HepG2 (cell line): ENCODE results near the gene ZNF628. TPM values are rescaled to one million over a fixed set of nuclear protein-coding genes. Genes with fewer than 3 reads are reported as not detected.

ENCODE experiments used
- ATAC-seq: fragments of 200-7000 bp; cut with Tn5 transposase; 3 replicates; pipeline ENCODE4 v1.9.1; 2020; ENCODE audit warnings: mild to moderate bottlenecking, moderate library complexity
- BruUV-seq: library from RNA; stranded (reverse); fragments of 400-500 nt; replicated peaks from 2 replicates; lab custom pipeline; 2021; lab: Mats Ljungman, UMichigan
- CTCF ChIA-PET: fragments of 300-600 bp; formaldehyde crosslinking; extraction: SDS; loops from one replicate; lab custom pipeline; 2021; ENCODE audit warnings: low total read pairs, inconsistent platforms, low intra/inter-chr PET ratio; lab: Yijun Ruan, JAX
- POLR2A ChIA-PET: fragments of 350-600 bp; sonication (Branson Sonifier 250); formaldehyde crosslinking; loops from one replicate; lab custom pipeline; 2020; ENCODE audit warnings: antibody characterized with exemption, inconsistent platforms; lab: Yijun Ruan, JAX
- DNase-seq: peaks from one replicate; pipeline ENCODE4 v3.0.0-alpha.2; 2015; ENCODE audit warnings: low spot score
- FAIRE-seq: peaks from 3 replicates; lab custom pipeline; 2011; peaks lifted over from hg19 to GRCh38; lab: Jason Lieb, UNC
- H2AFZ ChIP-seq: one replicate; pipeline ENCODE4 v1.6.1; 2011; ENCODE audit warnings: low read length, inconsistent platforms
- H3K27ac ChIP-seq: fragments of 300-600 bp; 3 replicates; pipeline ENCODE4 v1.8.0; 2011; ENCODE audit warnings: mixed run types, mild to moderate bottlenecking, mixed read lengths, low read length, inconsistent platforms; ENCODE audit not compliant: insufficient read depth; ENCODE audit errors: extremely low read length
- H3K27me3 ChIP-seq, 2 experiments: fragments of 200-600 bp in 1 of 2; 2 replicates in 1 of 2; 3 replicates in 1 of 2; pipeline versions ENCODE4 v1.6.0 to v1.8.0; 2011; ENCODE audit warnings: low read length in 2 of 2, mild to moderate bottlenecking in 2 of 2, moderate library complexity in 2 of 2, inconsistent platforms in 1 of 2; ENCODE audit not compliant: insufficient read depth in 2 of 2, control insufficient read depth in 1 of 2
- H3K36me3 ChIP-seq, 2 experiments: fragments of 200-600 bp in 1 of 2; replicated peaks in 1 of 2; 2 replicates in 1 of 2; 3 replicates in 1 of 2; pipeline versions ENCODE4 v1.5.1 to v1.8.0; 2011; ENCODE audit warnings: low read length in 2 of 2, inconsistent platforms in 1 of 2; ENCODE audit not compliant: insufficient read depth in 2 of 2, control insufficient read depth in 1 of 2
- H3K4me1 ChIP-seq: 2 replicates; pipeline ENCODE4 v1.5.1; 2012; ENCODE audit warnings: low read length, inconsistent platforms; ENCODE audit not compliant: insufficient read depth
- H3K4me2 ChIP-seq: 2 replicates; pipeline ENCODE4 v1.6.0; 2011; ENCODE audit warnings: low read depth, low read length, inconsistent platforms
- H3K4me3 ChIP-seq, 3 experiments: fragments of 200-600 bp in 1 of 3; sonication (generic), shearing (Covaris generic) in 1 of 3; replicated peaks in 1 of 3; 2 replicates each; pipeline ENCODE4 v1.5.1; 2011 to 2016; ENCODE audit warnings: low read length in 3 of 3, inconsistent platforms in 2 of 3, low read depth in 2 of 3, mild to moderate bottlenecking in 2 of 3, control low read depth in 1 of 3, mixed read lengths in 1 of 3; ENCODE audit not compliant: insufficient read depth in 1 of 3
- H3K79me2 ChIP-seq: one replicate; pipeline ENCODE4 v1.6.1; 2011; ENCODE audit warnings: low read length, inconsistent platforms; ENCODE audit not compliant: insufficient read depth
- H3K9ac ChIP-seq: 2 replicates; pipeline ENCODE4 v1.6.0; 2011; ENCODE audit warnings: mild to moderate bottlenecking, low read depth, low read length, inconsistent platforms; ENCODE audit not compliant: insufficient read depth
- H3K9me3 ChIP-seq: 2 replicates; pipeline ENCODE4 v1.5.1; 2012; ENCODE audit warnings: mild to moderate bottlenecking, low read length
- H4K20me1 ChIP-seq: 2 replicates; pipeline ENCODE4 v1.6.0; 2011; ENCODE audit warnings: inconsistent platforms, mild to moderate bottlenecking, low read length, moderate library complexity; ENCODE audit not compliant: insufficient read depth
- EZH2 ChIP-seq: conservative IDR thresholded peaks from 2 replicates; pipeline ENCODE4 v1.6.1; 2012; ENCODE audit warnings: mild to moderate bottlenecking, low read depth, low read length, moderate library complexity
- FOSL1 ChIP-seq: sonication (generic); formaldehyde crosslinking; IDR thresholded peaks from 2 replicates; pipeline ENCODE4 v1.9.0; 2021; ENCODE audit warnings: missing genetic modification reagents, borderline replicate concordance
- FOXA1 ChIP-seq, 2 experiments: fragments of 450-650 bp in 1 of 2; sonication (generic) in 1 of 2; formaldehyde crosslinking in 1 of 2; IDR thresholded peaks; 2 replicates each; pipeline versions ENCODE4 v1.4.0 to v1.6.1; 2016 to 2020; ENCODE audit warnings: missing genetic modification reagents in 1 of 2
- SUZ12 ChIP-seq: fragments of 150-350 bp; IDR thresholded peaks from 2 replicates; pipeline ENCODE4 v1.6.1; 2014; ENCODE audit warnings: low read depth, low read length
- ZBED4 ChIP-seq: sonication (generic); formaldehyde crosslinking; IDR thresholded peaks from 2 replicates; pipeline ENCODE4 v1.4.0; 2020; ENCODE audit warnings: missing genetic modification reagents, borderline replicate concordance
- ZNF121 ChIP-seq: sonication (generic); formaldehyde crosslinking; IDR thresholded peaks from 2 replicates; pipeline ENCODE4 v1.5.0; 2020; ENCODE audit warnings: mild to moderate bottlenecking, missing genetic modification reagents
- ZNF569 ChIP-seq: sonication (generic); formaldehyde crosslinking; IDR thresholded peaks from 2 replicates; pipeline ENCODE4 v1.5.0; 2020; ENCODE audit warnings: mild to moderate bottlenecking, missing genetic modification reagents, moderate library complexity, borderline replicate concordance
- ZNF850 ChIP-seq: sonication (generic); formaldehyde crosslinking; conservative IDR thresholded peaks from 2 replicates; pipeline ENCODE4 v1.9.0; 2021; ENCODE audit warnings: mild to moderate bottlenecking, missing genetic modification reagents
- ZXDC ChIP-seq: sonication (generic); formaldehyde crosslinking; IDR thresholded peaks from 2 replicates; pipeline ENCODE4 v1.5.0; 2020; ENCODE audit warnings: mild to moderate bottlenecking, missing genetic modification reagents
- WGBS: methylation state at CpG from one replicate; pipeline ENCODE4 v1.1.6; 2017; ENCODE audit warnings: low lambda C conversion rate; 5-methylcytosine and 5-hydroxymethylcytosine counted together
- in situ Hi-C: cut with HindIII; loops from 2 replicates; pipeline ENCODE4 v1.10.0; 2017; ENCODE audit warnings: low pct_unique_long_range_greater_than_20kb; ENCODE audit not compliant: extremely low pct_ligation_motif_present
- intact Hi-C: fragments of 100-400 bp; cut with micrococcal nuclease; formaldehyde crosslinking; loops from one replicate; pipeline ENCODE4 v1.10.0; 2022; ENCODE audit not compliant: unreplicated experiment
- polyA plus RNA-seq, 8 experiments: library from polyadenylated mRNA; depleted of rRNA in 3 of 8; stranded (reverse) in 7 of 8; unstranded in 1 of 8; fragments of >200 nt; fragmentation: Illumina TruSeq in 4 of 8; extraction: Trizol in 4 of 8; gene quantifications; 2 replicates each; pipeline versions ENCODE4 v1.2.1 to v1.2.3, GENCODE V29; 2011 to 2016; ENCODE audit warnings: low read depth in 4 of 8, missing spikeins in 1 of 8, mixed read lengths in 1 of 8; ENCODE audit not compliant: insufficient read depth in 1 of 8
- total RNA-seq, 5 experiments: library from RNA; depleted of rRNA; stranded (reverse); fragments of >200 nt; fragmentation: Illumina TruSeq; extraction: Trizol; gene quantifications; 2 replicates each; pipeline ENCODE4 v1.2.3, GENCODE V29; 2016; ENCODE audit warnings: low read depth in 1 of 5

Gene ZNF628
- total and polyA plus RNA-seq, 2 of the 13 experiments (the other 11 are each of a cell fraction or from before 2014, with no cell fraction given): 0.54 to 1.2 TPM

- Histone ChIP-seq H3K27ac (no peak overlapping the region), H3K4me1 (peaks cover 53% of the 10 kb centered on the region), H3K36me3 (no peaks in the 10 kb centered on the region), H3K9ac (no peak overlapping the region), H3K9me3 (no peaks in the 10 kb centered on the region), H3K79me2 (peaks cover 11% of the 10 kb centered on the region), H3K4me2 (no peak overlapping the region), H3K4me3 (no peak overlapping the region), H2AFZ (no peak overlapping the region), H4K20me1 (no peaks in the 10 kb centered on the region), H3K27me3 (no peaks in the 10 kb centered on the region; a peak in 1 of 5 replicates)
- no peak for TF ChIP-seq FOXA1 (IDR thresholded peaks at IDR 0.05)
- TF ChIP-seq FOXA1 (CRISPR knock-in tag; IDR thresholded peaks at IDR 0.05): no peak
- peak; percentile 58 for TF ChIP-seq ZNF121 (CRISPR knock-in tag)
- WGBS: 88% methylated on average over 9 of the region's 19 CpGs
- ChIA-PET CTCF (no interaction called here), POLR2A (interaction anchor here (0.7 to 2.9 kb wide), 3 partner anchors 13 to 135 kb away, joined by 3 to 10 read pairs (median 5); partner anchors contain the start of gene ISOC2)
- in situ Hi-C loops: no loop called here
- DNase-seq (no peak), FAIRE-seq (no peak), ATAC-seq (no peak)
- intact Hi-C loops: no loop called here
- no TSS peak for BruUV-seq
These were observed 1.9 kb upstream of the ZNF628 start for GRCh38 chr19:55474269-55475265.

- POLR2A ChIA-PET: interaction anchor here (2.1 to 2.8 kb wide), 2 partner anchors 9 to 271 kb away, joined by 9 to 44 read pairs; partner anchors contain the start of genes NAT14 and SSC5D
- Histone ChIP-seq H4K20me1 (no peaks in the 10 kb centered on the region), H3K36me3 (no peaks in the 10 kb centered on the region), H3K9ac (peak overlapping the region; percentile 3; the same call in 1 of the 2 replicates), H3K9me3 (no peaks in the 10 kb centered on the region), H3K4me3 (peak overlapping the region in 2 of 3 experiments; percentile 86 to 97; a peak in 2 of 6 replicates), H3K4me1 (peaks cover 44% of the 10 kb centered on the region), H3K27ac (no peak overlapping the region), H2AFZ (no peak overlapping the region), H3K79me2 (peaks cover 11% of the 10 kb centered on the region), H3K4me2 (peak overlapping the region; percentile 78), H3K27me3 (no peaks in the 10 kb centered on the region; a peak in 1 of 5 replicates)
- intact Hi-C loops: no loop called here
- 93% methylated on average over 13 of the region's 13 CpGs for WGBS
- CTCF ChIA-PET: no interaction called here
- no peak for ATAC-seq
- no TSS peak for BruUV-seq
- DNase-seq: no peak
- no peak for FAIRE-seq
- in situ Hi-C loops: no loop called here
- TF ChIP-seq SUZ12: no peak
- no peak for TF ChIP-seq EZH2
- no peak for TF ChIP-seq ZXDC
- TF ChIP-seq ZNF569: no peak
- no peak for TF ChIP-seq ZBED4 (CRISPR knock-in tag)
- no peak for TF ChIP-seq ZNF850 (CRISPR knock-in tag)
- TF ChIP-seq FOSL1 (CRISPR knock-in tag): no peak
These were observed 1.5 kb downstream of the ZNF628 start for GRCh38 chr19:55477905-55478304.
